GM19397 (cell line): ENCODE measurements around the gene ASPM.
"Not testable (repeated sequence)": the region's sequence is repeated elsewhere in the genome, so short reads cannot be mapped to it uniquely, and the experiment has no call there.

Experiments used
- ATAC-seq: cut with Tn5 transposase; IDR thresholded peaks from one replicate; pipeline ENCODE4 v1.9.1; 2021; ENCODE audit warnings: mild to moderate bottlenecking, moderate library complexity; ENCODE audit not compliant: unreplicated experiment

ASPM gene

GRCh38 chr1:197144570-197145325, 1.7 kb downstream of the ASPM start:
- ATAC-seq: no peak

GRCh38 chr1:197143276-197143675, 3.2 kb downstream of the ASPM start:
- no peak for ATAC-seq

DNA sequence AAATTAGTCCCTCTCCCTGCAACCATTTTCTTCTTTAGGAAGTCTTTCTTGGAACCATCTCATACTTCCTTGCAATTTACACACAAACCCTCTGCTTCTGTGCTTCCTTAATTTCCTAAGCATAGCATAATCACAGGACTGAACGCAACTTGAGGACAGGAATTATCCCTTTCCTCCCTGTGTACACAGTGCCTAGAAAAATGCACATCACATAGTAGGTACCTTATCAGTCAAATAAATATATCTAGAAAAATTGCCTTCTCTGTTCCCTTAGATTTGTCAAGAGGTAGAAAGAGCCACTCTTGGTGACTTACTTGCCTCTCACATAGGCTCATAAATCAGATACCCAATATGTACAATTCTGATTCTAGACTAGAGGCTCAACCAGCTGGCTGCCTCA, 4.9 kb downstream of the ASPM start:
- no peak for ATAC-seq

DNA sequence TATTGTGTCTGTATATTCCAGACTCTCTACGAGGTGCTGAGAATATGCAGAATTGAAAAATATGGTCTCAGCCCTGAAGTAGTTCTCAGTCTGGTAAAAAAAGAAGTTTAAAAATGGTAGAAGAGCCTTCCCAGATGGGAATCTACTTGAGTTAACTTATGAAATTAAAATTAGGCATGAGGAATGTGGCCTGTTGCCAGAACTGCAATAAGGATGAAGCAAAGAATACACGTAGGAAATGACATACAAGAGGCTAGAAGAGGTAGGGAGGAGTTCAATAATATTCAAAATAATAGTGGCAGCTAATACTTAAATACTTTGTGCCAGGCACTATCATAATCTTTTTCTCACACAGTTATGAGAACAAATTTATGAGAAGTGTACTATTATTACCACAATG, 6.3 kb downstream of the ASPM start:
- no peak for ATAC-seq

DNA sequence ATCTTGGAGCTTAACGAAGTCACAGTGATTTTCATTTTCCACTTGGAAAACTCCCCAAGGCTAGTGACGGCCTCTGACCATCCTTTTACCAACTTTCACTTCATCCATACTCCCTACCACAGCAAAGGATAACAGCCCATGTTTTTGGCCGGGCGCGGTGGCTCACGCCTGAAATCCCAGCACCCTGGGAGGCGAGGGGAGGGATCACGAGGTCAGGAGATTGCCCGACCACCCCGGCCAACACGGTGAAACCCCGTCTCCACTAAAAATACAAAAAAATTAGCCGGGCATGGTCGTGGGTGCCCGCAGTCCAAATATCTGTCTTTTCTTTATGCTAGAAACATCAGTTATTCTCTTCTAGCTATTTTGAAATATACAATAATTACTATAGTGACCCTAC, 7.3 kb downstream of the ASPM start:
- ATAC-seq: no peak

GRCh38 chr1:197137322-197137721, 9.1 kb downstream of the ASPM start:
- no peak for ATAC-seq

- ATAC-seq: no peak
These were observed 15.7 kb downstream of the ASPM start for GRCh38 chr1:197130677-197131304.

- no peak for ATAC-seq
These were observed 16.8 kb downstream of the ASPM start for GRCh38 chr1:197129698-197130097.

- no peak for ATAC-seq
These were observed 19.1 kb downstream of the ASPM start for GRCh38 chr1:197127246-197127912.

GRCh38 chr1:197126691-197127090, 19.8 kb downstream of the ASPM start:
- ATAC-seq: no peak

- ATAC-seq: no peak
These were observed 22.1 kb downstream of the ASPM start for GRCh38 chr1:197124376-197124775.

DNA sequence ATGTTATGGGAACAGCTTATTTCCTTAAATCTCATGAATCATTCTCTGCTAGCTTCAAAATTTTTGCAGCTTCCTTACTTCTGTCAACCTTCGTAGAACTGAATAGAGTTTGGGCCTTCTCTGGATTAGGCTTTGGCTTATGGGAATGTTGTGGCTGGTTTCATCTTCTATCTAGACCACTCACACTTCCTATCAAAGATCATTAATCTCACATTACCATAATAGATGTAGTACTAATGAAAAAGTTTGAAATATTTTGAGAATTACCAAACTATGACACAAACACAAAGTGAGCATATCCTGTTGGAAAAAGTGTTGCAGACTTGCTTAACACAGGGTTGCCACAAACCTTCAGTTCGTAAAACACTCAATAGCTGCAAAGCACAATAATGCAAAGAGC, 30.3 kb downstream of the ASPM start:
- ATAC-seq: no peak

DNA sequence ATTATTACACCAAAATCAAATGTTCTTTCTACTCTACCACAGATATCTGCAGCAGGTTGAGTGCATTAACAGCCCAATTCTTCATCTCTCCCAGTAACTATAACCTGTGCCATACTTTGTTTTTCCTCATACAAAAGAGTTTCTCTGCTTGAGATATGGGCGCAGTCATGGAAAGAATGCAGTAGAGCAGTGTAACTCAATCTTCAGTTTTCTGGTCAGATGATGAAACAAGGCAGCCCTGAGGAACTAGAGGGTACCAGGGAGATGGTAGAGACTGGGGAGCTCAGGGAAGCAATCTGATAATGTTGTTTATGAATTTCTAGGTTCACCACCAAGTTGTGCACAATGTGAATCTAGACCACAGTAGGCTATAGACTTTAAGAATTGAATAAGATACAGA, 39.6 kb downstream of the ASPM start:
- ATAC-seq: no peak

DNA sequence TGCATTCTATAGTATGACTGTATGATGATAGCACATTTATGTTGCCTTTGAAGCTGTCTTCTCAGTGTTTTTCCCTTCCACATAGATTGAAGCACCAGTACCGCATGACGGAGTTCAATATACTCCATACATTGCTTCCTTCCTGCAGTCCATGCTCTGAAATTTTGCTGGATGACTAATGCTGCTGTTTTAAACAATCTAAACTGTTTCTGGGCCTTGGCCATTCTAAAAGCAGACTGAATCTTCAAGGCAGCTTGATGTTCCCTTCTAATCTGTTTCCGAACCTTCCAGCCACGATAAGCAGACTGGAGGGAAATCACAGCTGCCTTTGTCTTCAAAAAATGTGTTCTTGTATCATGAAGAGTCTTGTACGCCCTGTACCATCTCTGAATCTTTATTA, 43.2 kb downstream of the ASPM start:
- no peak for ATAC-seq

GRCh38 chr1:197101978-197102377, 44.5 kb downstream of the ASPM start:
- ATAC-seq: no peak

- no peak for ATAC-seq
These were observed 45.8 kb downstream of the ASPM start for GRCh38 chr1:197100677-197101076.

DNA sequence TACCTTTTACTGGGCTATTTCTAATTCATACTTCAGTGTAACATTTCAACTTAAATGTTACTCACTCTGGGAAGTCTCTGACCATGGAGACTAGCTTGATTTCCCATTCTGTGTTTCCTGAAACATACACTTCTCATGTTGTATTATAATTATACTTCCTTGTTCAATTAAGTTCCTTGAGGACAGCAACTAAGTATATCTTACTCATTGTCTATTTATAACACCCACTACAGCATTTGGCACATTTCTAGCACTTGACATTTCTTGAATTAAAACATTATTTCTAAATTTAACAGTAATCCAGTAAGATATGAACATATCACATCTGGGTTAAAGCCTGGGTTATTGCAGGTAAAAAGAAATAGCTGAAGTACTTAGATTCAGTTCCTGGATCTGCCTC, 47.0 kb downstream of the ASPM start:
- ATAC-seq: no peak

DNA sequence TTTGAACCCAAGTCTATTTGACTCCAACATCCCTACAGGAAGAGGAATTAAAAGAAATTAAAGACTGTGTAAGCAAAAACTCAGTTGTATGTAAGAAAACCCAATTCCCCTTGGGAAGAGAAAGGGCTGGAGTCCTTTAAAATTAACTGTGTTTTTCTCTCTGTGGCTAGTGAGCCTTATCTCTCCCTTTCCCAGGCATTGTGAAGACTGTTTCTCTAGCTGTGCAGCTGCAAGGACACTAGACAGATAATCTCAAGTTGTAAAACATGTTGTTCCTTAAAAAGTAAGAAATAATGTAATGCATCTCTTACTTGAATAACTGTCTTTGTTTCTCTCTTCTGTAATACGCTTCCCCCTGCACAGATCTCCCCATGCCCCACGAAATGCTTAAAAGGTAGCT, 49.5 kb downstream of the ASPM start:
- not testable (repeated sequence) for ATAC-seq

DNA sequence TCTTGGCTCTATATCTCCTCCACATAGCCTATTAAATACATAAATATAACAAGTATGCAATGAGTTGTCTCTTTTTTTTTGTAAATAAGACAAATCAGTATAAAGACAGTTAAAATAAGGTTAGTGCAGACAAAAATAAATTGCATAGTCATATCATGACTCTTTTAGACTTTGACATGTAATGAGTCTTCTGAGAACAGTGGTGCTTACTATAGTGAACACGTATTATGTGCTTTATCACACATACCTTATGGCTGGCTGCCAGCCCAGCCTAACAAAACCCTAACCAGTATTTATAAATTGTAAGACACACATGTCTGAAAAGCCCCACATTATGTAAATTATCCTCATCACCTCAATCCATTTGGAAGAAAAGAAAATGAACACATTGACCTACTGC, 50.3 kb downstream of the ASPM start:
- ATAC-seq: no peak

- ATAC-seq: no peak
These were observed 53.1 kb downstream of the ASPM start for GRCh38 chr1:197093226-197093885.

DNA sequence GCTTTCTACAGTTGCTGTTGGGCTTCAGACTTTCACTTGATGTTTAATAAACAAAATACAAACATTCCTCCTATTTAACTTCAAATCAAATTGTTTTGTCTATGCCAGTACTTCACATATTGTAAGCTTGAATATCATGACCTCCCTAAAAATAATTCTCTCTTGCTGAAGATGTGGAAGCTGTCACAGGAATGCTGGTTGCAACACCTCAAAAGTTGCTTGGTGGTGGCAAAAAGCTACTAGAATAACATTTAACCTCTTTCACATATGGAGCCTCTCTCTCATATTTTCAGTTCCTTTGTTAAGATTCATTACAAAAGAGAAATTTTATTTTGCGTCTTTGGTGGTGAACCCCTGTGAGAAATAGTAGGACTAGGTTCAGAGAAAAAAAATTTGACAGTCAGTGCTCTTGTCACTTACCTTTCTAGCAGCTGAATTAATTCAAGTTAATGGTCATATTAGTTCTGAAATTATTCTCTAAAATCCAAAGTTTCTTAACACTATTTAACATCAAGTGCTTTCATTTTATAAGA, 53.9 kb downstream of the ASPM start:
- ATAC-seq: no peak
